ENCODE data around the gene VIPAS39. TPM values are rescaled to one million over a fixed set of nuclear protein-coding genes. Genes with fewer than 3 reads are reported as not detected.

Gene VIPAS39
- total RNA-seq, 4 donors from 2014 or later = 18.6 to 31.8 (median 21.5) TPM

GRCh38 chr14:77490347-77490986, 33.1 kb upstream of the VIPAS39 start:
- WGBS, 2 donors (ENCODE audit: low coverage in 1 of 2) = 69% methylated on average over 4 of the region's 8 CpGs; no CpG with 5 or more reads in 1 of the 2 donors
- H3K27ac ChIP-seq = no peak overlapping the region
- no peak for ATAC-seq
- no peaks in the 10 kb centered on the region for H3K9me3 ChIP-seq
- H3K4me3 ChIP-seq = no peak overlapping the region
- H3K27me3 ChIP-seq = no peaks in the 10 kb centered on the region
- TF ChIP-seq CTCF (IDR thresholded peaks at IDR 0.05) = no peak
- no peak for TF ChIP-seq POLR2A (IDR thresholded peaks at IDR 0.05)
- no peak for TF ChIP-seq POLR2AphosphoS5 (IDR thresholded peaks at IDR 0.05)
- no peak for TF ChIP-seq EP300 (IDR thresholded peaks at IDR 0.05)
- H3K4me1 ChIP-seq = no peaks in the 10 kb centered on the region
- H3K36me3 ChIP-seq = no peaks in the 10 kb centered on the region

GRCh38 chr14:77489041-77489440, 31.6 kb upstream of the VIPAS39 start:
- ATAC-seq = no peak
- H3K27me3 ChIP-seq = no peaks in the 10 kb centered on the region
- 89 to 94% methylated on average over 4 of the region's 6 CpGs for WGBS, 2 donors (ENCODE audit: low coverage in 1 of 2)
- H3K27ac ChIP-seq = no peak overlapping the region
- H3K9me3 ChIP-seq = no peaks in the 10 kb centered on the region
- H3K4me1 ChIP-seq = no peaks in the 10 kb centered on the region
- no peaks in the 10 kb centered on the region for H3K36me3 ChIP-seq
- no peak overlapping the region for H3K4me3 ChIP-seq
- TF ChIP-seq CTCF (IDR thresholded peaks at IDR 0.05) (no peak), EP300 (IDR thresholded peaks at IDR 0.05) (no peak), POLR2A (IDR thresholded peaks at IDR 0.05) (no peak), POLR2AphosphoS5 (IDR thresholded peaks at IDR 0.05) (no peak)

GRCh38 chr14:77488558-77488957, 31.2 kb upstream of the VIPAS39 start:
- no peak for TF ChIP-seq POLR2AphosphoS5 (IDR thresholded peaks at IDR 0.05)
- TF ChIP-seq EP300 (IDR thresholded peaks at IDR 0.05) = no peak
- TF ChIP-seq CTCF (IDR thresholded peaks at IDR 0.05) = no peak
- TF ChIP-seq POLR2A (IDR thresholded peaks at IDR 0.05) = no peak
- ATAC-seq = no peak
- Histone ChIP-seq H3K4me1 (no peaks in the 10 kb centered on the region), H3K36me3 (no peaks in the 10 kb centered on the region), H3K9me3 (no peaks in the 10 kb centered on the region), H3K4me3 (no peak overlapping the region), H3K27ac (no peak overlapping the region), H3K27me3 (no peaks in the 10 kb centered on the region)
- WGBS, 2 donors (ENCODE audit: low coverage in 1 of 2) = 81 to 100% methylated on average over 1 to 3 of the region's 7 CpGs

- WGBS, 2 donors (ENCODE audit: low coverage in 1 of 2) = 88 to 89% methylated on average over 1 to 5 of the region's 7 CpGs
- H3K4me1 ChIP-seq = no peaks in the 10 kb centered on the region
- H3K36me3 ChIP-seq = no peaks in the 10 kb centered on the region
- ATAC-seq = no peak
- H3K9me3 ChIP-seq = no peaks in the 10 kb centered on the region
- no peak for TF ChIP-seq POLR2A (IDR thresholded peaks at IDR 0.05)
- TF ChIP-seq POLR2AphosphoS5 (IDR thresholded peaks at IDR 0.05) = no peak
- no peak for TF ChIP-seq EP300 (IDR thresholded peaks at IDR 0.05)
- TF ChIP-seq CTCF (IDR thresholded peaks at IDR 0.05) = no peak
- no peaks in the 10 kb centered on the region for H3K27me3 ChIP-seq
- no peak overlapping the region for H3K4me3 ChIP-seq
- H3K27ac ChIP-seq = no peak overlapping the region
Observed at GRCh38 chr14:77485901-77486678, 28.7 kb upstream of the VIPAS39 start.

GRCh38 chr14:77485256-77485655, 27.9 kb upstream of the VIPAS39 start:
- no peak overlapping the region for H3K27ac ChIP-seq
- H3K36me3 ChIP-seq = no peaks in the 10 kb centered on the region
- H3K4me3 ChIP-seq = no peak overlapping the region
- no peaks in the 10 kb centered on the region for H3K27me3 ChIP-seq
- H3K4me1 ChIP-seq = no peaks in the 10 kb centered on the region
- 80% methylated on average over 1 of the region's 3 CpGs; no CpG with 5 or more reads in 1 of the 2 donors for WGBS, 2 donors (ENCODE audit: low coverage in 1 of 2)
- ATAC-seq = no peak
- no peaks in the 10 kb centered on the region for H3K9me3 ChIP-seq
- TF ChIP-seq CTCF (IDR thresholded peaks at IDR 0.05) (no peak), POLR2A (IDR thresholded peaks at IDR 0.05) (no peak), EP300 (IDR thresholded peaks at IDR 0.05) (no peak), POLR2AphosphoS5 (IDR thresholded peaks at IDR 0.05) (no peak)

Data from gastroesophageal sphincter (tissue), 4 donors.